ENCODE results near the gene CPSF4L.

- TF ChIP-seq CTCF (IDR thresholded peaks at IDR 0.05): no peak
- no peak for TF ChIP-seq POLR2A (IDR thresholded peaks at IDR 0.05)
- TF ChIP-seq EP300 (IDR thresholded peaks at IDR 0.05): no peak
Measured at GRCh38 chr17:73305845-73306836, 44.5 kb upstream of the CPSF4L start.
